Mammary epithelial cell (primary cell): ENCODE results near the gene CD177.

Experiments
- EZH2 ChIP-seq: IDR thresholded peaks from 2 replicates; pipeline ENCODE4 v1.6.1; 2012; ENCODE audit warnings: low read length, inconsistent platforms, borderline replicate concordance
- TF ChIP-seq, protein P1 (sequence below), 2 donors: IDR thresholded peaks in 1 of 2; conservative IDR thresholded peaks in 1 of 2; 2 replicates each; pipeline ENCODE4 v1.5.1; 2011 to 2012; ENCODE audit warnings: inconsistent platforms in 2 of 2, low read length in 2 of 2, mild to moderate bottlenecking in 2 of 2, control low read depth in 1 of 2, low read depth in 1 of 2; ENCODE audit not compliant: insufficient read depth in 1 of 2; ENCODE audit errors: extremely low read depth in 1 of 2

DNA sequence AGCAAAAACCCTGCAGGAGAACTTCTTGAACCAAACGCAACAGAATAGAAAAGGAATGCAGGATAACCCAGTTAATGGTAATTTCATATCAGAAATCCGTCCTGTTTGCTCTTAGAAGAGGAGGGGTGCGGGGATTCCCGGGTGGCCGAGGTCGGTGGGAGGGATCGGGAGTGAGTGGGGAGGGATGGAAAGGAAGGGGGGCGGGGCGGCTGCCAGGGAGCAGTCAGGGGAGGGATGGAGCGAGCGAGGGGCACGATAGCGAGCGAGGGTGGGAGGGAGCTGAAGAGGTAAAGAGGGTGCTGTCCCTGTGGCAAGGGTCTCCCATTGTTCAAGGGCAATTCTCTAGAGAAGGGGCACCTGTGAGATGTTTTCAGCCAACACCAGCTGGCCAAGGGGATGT is 26.5 kb downstream of the CD177 start:
- TF ChIP-seq, protein P1, sequence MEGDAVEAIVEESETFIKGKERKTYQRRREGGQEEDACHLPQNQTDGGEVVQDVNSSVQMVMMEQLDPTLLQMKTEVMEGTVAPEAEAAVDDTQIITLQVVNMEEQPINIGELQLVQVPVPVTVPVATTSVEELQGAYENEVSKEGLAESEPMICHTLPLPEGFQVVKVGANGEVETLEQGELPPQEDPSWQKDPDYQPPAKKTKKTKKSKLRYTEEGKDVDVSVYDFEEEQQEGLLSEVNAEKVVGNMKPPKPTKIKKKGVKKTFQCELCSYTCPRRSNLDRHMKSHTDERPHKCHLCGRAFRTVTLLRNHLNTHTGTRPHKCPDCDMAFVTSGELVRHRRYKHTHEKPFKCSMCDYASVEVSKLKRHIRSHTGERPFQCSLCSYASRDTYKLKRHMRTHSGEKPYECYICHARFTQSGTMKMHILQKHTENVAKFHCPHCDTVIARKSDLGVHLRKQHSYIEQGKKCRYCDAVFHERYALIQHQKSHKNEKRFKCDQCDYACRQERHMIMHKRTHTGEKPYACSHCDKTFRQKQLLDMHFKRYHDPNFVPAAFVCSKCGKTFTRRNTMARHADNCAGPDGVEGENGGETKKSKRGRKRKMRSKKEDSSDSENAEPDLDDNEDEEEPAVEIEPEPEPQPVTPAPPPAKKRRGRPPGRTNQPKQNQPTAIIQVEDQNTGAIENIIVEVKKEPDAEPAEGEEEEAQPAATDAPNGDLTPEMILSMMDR (conservative IDR thresholded peaks at IDR 0.05 in 1 of 2, IDR thresholded peaks at IDR 0.05 in 1 of 2; ENCODE audit: extremely low read depth in 1 of 2, insufficient read depth in 1 of 2, low read depth in 1 of 2, low read length in 2 of 2) = no peak
- TF ChIP-seq EZH2 = no peak
